GM18502 (cell line): ENCODE results near the gene TRABD2A.
"Not testable (repeated sequence)": the region's sequence is repeated elsewhere in the genome, so short reads cannot be mapped to it uniquely, and the experiment has no call there.

Source experiments
- ATAC-seq: cut with Tn5 transposase; IDR thresholded peaks from one replicate; pipeline ENCODE4 v1.9.1; 2021; ENCODE audit warnings: mild to moderate bottlenecking; ENCODE audit not compliant: unreplicated experiment, poor library complexity

The TRABD2A gene

GRCh38 chr2:84788498-84788897 lies 92.4 kb downstream of the TRABD2A start:
- ATAC-seq: no peak

- no peak for ATAC-seq
These were observed 92.9 kb downstream of the TRABD2A start for GRCh38 chr2:84788027-84788426.

GRCh38 chr2:84786601-84787000 lies 94.3 kb downstream of the TRABD2A start:
- no peak for ATAC-seq

- ATAC-seq: no peak
These were observed 94.9 kb downstream of the TRABD2A start for GRCh38 chr2:84785950-84786349.

- no peak for ATAC-seq
These were observed 98.0 kb downstream of the TRABD2A start for GRCh38 chr2:84782717-84783442.

- peak; percentile 97 for ATAC-seq
These were observed 98.8 kb downstream of the TRABD2A start for GRCh38 chr2:84781942-84782716.

GRCh38 chr2:84779781-84780180 lies 101.1 kb downstream of the TRABD2A start:
- no peak for ATAC-seq

- ATAC-seq: no peak
These were observed 101.8 kb downstream of the TRABD2A start for GRCh38 chr2:84778911-84779690.

GRCh38 chr2:84776011-84776410 lies 104.9 kb downstream of the TRABD2A start:
- no peak for ATAC-seq

- not testable (repeated sequence) for ATAC-seq
These were observed 107.3 kb downstream of the TRABD2A start for GRCh38 chr2:84773562-84773961.
